ENCODE results near the gene FLNB. TPM values are rescaled to one million over a fixed set of nuclear protein-coding genes. Genes with fewer than 3 reads are reported as not detected.
A peak's percentile ranks its signal among the peaks of the same experiment; 100 is the strongest.

Gene FLNB
- total RNA-seq, 2 donors from 2014 or later = 46.1 to 56.7 TPM

DNA sequence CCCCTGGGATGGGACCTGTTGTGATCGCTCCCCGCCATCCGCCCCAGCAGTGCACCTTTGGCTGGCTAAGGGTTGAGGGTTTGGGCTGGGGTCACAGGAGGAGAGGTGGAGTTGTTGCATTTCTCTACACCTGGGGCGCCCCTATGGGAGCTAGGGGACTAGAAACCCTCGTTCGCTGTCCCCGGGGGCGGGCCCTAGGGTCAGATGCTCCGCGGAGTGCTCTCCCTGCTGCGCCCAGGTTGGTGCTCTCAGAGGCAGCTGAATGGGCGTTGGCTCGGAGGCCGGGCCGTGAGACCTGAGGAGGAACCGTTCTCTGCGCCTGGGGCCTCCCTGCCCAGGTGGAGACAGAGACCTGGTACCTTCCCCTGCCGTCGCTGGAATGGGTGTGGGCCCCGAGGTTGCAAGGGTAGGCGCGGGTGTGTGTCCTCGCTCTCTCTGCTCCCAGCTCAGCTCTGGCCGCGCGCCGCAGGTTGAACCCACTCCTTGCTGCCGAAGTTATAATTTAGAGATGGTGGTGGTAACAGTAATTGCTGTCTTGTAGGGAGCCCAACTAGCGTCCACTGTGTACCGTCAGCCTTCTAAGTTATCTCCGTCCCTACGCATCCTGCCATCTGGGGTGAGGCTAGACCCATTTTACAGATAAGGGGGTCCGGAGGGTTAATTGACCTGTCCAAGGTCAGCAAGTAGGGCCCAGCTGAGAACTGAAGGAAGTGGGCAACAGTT lies 965 bp downstream of the FLNB start:
- DNase-seq (peak; percentile 59 to 69), ATAC-seq (replicated peaks in 1 of 2) (peak; percentile 44 to 47)
- H3K4me3 Mint-ChIP-seq = peak overlapping the region; percentile 79 to 83
- peaks cover 44% of the 10 kb centered on the region for H3K4me1 Mint-ChIP-seq (ENCODE audit: low read depth)
- no peaks in the 10 kb centered on the region for H3K36me3 Mint-ChIP-seq (ENCODE audit: insufficient read depth in 2 of 2)
- H3K27ac Mint-ChIP-seq = no peak overlapping the region
- H3K9me3 Mint-ChIP-seq = no peaks in the 10 kb centered on the region
- H3K27me3 Mint-ChIP-seq (ENCODE audit: low read depth) = no peaks in the 10 kb centered on the region

DNA sequence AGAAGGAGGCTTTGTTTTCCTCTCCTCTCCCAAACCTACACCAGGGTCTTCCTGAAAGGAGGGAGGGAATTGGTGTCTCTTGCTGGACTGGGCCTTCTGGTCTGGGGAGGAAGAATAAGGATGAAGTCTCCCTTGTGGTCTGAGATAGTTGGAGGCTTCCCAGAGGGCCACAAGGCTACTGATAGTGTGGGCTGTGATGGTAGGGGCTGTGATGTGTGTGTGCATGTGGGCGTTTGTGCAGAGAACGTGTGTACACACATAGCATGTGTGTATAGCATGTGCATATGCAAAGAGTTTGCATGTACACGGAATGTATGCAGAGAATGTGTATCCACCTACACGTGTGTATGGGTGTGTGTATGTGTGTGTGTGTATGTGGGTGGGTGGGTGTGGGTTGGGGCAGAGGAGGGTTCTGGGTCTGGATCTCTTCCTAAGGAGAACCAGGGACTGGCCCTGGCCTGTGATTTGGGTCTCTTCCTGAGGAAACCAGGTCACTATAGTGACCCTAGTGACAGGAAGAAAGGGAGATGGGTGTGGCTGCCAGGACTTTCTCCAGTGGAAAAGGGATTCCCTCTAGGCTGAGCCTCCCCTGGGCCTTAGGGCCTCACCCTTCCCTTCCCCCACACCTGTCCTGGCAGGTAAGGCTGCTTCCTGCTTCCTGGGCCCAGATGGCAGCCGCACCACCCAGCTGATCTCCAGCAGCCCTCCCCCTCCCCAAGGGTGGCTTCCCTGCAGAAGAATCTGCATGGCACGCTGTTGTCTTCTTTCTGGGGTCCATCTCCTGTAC lies 1.7 kb downstream of the FLNB start:
- peak overlapping the region; percentile 79 to 83 for H3K4me3 Mint-ChIP-seq
- H3K27ac Mint-ChIP-seq = no peak overlapping the region
- DNase-seq (no peak), ATAC-seq (replicated peaks in 1 of 2) (no peak)
- H3K9me3 Mint-ChIP-seq = no peaks in the 10 kb centered on the region
- H3K4me1 Mint-ChIP-seq (ENCODE audit: low read depth) = peaks cover 44% of the 10 kb centered on the region
- no peaks in the 10 kb centered on the region for H3K27me3 Mint-ChIP-seq (ENCODE audit: low read depth)
- H3K36me3 Mint-ChIP-seq (ENCODE audit: insufficient read depth in 2 of 2) = no peaks in the 10 kb centered on the region

DNA sequence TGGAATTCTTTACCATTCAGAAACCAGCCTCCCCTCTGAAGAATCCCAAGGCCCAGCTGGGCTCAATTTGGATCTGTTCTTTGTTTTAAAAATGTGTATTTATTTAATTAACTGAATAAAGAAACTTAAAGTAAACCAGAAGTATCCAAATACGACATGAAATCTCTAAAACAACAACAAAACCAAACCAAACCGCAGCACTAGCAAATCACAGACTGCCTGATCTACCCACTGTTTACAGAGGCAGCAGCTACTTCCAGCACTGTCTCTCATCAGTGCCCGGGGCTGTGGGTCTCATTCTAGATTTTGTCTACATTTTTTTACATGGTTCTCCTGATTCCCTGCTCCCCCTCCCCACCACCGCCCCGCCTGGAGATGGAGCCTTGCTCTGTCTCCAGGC lies 2.3 kb downstream of the FLNB start:
- no peaks in the 10 kb centered on the region for H3K27me3 Mint-ChIP-seq (ENCODE audit: low read depth)
- peak overlapping the region in 1 of 2 donors; percentile 83 for H3K4me3 Mint-ChIP-seq
- no peaks in the 10 kb centered on the region for H3K36me3 Mint-ChIP-seq (ENCODE audit: insufficient read depth in 2 of 2)
- ATAC-seq (replicated peaks in 1 of 2) (no peak), DNase-seq (no peak)
- peaks cover 49% of the 10 kb centered on the region for H3K4me1 Mint-ChIP-seq (ENCODE audit: low read depth)
- no peak overlapping the region for H3K27ac Mint-ChIP-seq
- no peaks in the 10 kb centered on the region for H3K9me3 Mint-ChIP-seq

DNA sequence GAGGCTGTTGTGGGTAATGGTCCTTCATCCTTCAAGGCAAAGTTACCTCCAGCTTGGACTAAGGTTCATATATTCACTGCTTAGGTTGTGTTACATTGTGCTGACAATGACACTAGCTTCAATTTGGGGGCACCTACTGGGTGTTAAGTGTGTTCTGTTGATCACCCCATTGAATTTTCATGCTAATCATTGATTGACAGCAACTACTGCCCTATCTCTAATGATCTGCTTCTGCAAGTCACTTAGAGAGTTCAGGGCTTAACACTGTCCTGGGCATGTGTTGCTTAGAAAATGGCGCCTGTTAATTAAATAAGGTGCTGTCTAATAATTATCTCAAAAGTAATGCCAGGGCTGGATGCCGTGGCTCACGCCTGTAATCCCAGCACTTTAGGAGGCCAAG lies 3.4 kb downstream of the FLNB start:
- Mint-ChIP-seq H3K36me3 (ENCODE audit: insufficient read depth in 2 of 2) (no peaks in the 10 kb centered on the region), H3K4me3 (peak overlapping the region; percentile 72 to 83), H3K9me3 (no peaks in the 10 kb centered on the region), H3K27me3 (ENCODE audit: low read depth) (no peaks in the 10 kb centered on the region), H3K4me1 (ENCODE audit: low read depth) (peaks cover 51% of the 10 kb centered on the region), H3K27ac (no peak overlapping the region)
- ATAC-seq (replicated peaks in 1 of 2) = no peak
- DNase-seq = no peak

DNA sequence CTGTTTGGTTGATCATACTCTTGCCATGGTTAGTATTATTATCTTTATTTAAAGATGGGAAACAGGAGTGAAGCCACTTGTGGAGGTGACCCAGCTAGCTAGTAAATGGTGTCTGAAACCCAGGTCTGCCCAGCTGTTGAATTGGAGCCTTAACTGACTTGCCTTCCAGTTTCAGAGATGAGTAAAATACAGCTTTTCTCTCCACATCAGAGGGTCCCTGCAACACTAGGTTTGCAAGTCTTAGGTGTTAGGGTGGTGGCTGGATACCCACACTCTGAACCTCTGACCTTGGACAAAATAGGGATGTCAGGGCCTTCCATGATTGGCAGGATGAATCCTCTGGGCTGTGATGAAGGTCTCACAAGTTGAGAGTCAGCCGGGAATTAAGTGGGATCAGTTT lies 4.1 kb downstream of the FLNB start:
- Mint-ChIP-seq H3K4me3 (peak overlapping the region in 1 of 2 donors; percentile 19), H3K27ac (no peak overlapping the region), H3K4me1 (ENCODE audit: low read depth) (peaks cover 55% of the 10 kb centered on the region)

DNA sequence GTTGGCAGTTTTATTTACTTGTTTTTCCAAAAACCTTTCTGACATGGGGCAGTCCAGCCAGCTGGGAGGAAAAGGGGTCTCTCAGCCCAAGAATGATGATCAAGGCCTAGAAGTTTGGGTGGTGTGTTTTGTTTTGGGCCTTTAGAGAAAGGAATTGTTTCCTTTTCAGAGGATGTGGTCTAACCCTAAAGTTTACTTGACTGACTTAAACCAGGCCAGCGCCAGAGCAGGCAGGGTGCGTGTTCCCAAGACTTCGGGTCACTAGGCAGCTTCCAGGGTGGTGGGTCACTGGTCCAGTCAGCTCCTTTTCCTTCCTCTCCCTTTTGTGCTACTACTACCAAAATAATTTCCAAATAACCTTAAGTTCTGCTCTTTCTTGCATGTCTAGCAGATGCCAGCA lies 4.9 kb downstream of the FLNB start:
- no peak overlapping the region for H3K27ac Mint-ChIP-seq
- H3K4me1 Mint-ChIP-seq (ENCODE audit: low read depth) = peaks cover 60% of the 10 kb centered on the region
- H3K27me3 Mint-ChIP-seq (ENCODE audit: low read depth) = no peaks in the 10 kb centered on the region
- no peaks in the 10 kb centered on the region for H3K36me3 Mint-ChIP-seq (ENCODE audit: insufficient read depth in 2 of 2)
- no peak for ATAC-seq (replicated peaks in 1 of 2)
- H3K4me3 Mint-ChIP-seq = peak overlapping the region; percentile 16 to 19
- no peaks in the 10 kb centered on the region for H3K9me3 Mint-ChIP-seq
- DNase-seq = no peak

More for the DNA sequence above, 4.1 kb downstream of the FLNB start:
- ATAC-seq (replicated peaks in 1 of 2) (peak in 1 of 2 donors; percentile 20), DNase-seq (peak in 1 of 2 donors; percentile 27)
- Mint-ChIP-seq H3K27me3 (ENCODE audit: low read depth) (no peaks in the 10 kb centered on the region), H3K9me3 (no peaks in the 10 kb centered on the region), H3K36me3 (ENCODE audit: insufficient read depth in 2 of 2) (no peaks in the 10 kb centered on the region)

DNA sequence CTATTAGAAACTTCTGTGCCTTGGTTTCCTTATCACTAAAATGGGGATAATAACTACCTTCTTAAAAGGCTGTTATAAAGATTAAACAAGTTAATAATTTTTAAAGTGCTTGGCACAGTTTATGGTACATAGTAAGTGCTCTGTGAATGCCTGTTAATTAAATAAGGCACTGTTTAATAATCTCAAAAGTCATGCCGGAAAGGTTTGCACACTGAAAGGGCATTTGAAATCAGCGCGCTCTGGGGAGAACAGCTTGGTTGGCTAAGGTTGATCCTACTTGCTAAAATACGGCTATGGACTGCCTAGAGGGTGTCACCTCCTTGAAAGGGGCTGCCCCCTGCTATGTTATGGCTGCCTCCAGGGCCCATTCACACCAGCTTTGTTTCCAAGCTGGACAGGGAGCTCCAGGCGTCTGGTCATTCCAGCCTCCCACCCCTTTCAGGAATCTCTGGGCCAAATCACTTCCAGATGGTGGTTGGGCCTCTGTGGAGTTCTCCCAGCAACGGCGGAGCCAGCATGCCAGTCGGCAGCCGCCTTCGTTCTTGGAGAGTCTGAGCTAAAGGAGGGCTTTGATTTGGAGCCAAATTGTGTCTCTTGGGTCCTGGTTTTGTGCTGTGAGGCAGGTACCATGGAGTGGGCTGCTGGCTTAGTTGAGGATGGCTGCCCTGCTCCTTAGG lies 5.9 kb downstream of the FLNB start:
- H3K4me1 Mint-ChIP-seq (ENCODE audit: low read depth) = peaks cover 65% of the 10 kb centered on the region
- no peak overlapping the region for H3K4me3 Mint-ChIP-seq
- no peaks in the 10 kb centered on the region for H3K9me3 Mint-ChIP-seq

DNA sequence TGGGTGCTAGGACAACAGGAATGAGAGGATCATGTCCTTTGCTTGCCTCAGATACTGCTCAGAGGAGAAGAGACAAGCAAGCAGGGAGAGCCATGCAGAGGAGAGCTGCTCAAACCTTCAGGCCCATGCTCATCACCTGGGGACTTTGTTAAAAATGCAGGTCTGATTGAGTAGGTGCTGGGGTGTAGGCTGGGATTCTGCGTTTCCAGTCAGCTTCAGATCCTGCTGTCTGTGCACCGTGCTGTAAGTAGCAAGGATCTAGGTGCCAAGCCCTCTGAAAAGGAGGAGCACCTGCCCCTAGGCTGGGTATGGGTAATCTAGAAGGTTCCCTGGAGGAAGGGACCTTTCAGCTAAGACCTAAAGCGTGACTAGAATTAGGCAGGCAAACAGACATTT lies 7.3 kb downstream of the FLNB start:
- no peak overlapping the region for H3K27ac Mint-ChIP-seq
- H3K9me3 Mint-ChIP-seq = no peaks in the 10 kb centered on the region
- ATAC-seq (replicated peaks in 1 of 2) (no peak), DNase-seq (no peak)
- peaks cover 66% of the 10 kb centered on the region for H3K4me1 Mint-ChIP-seq (ENCODE audit: low read depth)
- no peaks in the 10 kb centered on the region for H3K27me3 Mint-ChIP-seq (ENCODE audit: low read depth)
- H3K4me3 Mint-ChIP-seq = no peak overlapping the region
- no peaks in the 10 kb centered on the region for H3K36me3 Mint-ChIP-seq (ENCODE audit: insufficient read depth in 2 of 2)

More for the DNA sequence above, 5.9 kb downstream of the FLNB start:
- ATAC-seq (replicated peaks in 1 of 2) = no peak
- Mint-ChIP-seq H3K27me3 (ENCODE audit: low read depth) (no peaks in the 10 kb centered on the region), H3K36me3 (ENCODE audit: insufficient read depth in 2 of 2) (no peaks in the 10 kb centered on the region), H3K27ac (no peak overlapping the region)
- DNase-seq = no peak

DNA sequence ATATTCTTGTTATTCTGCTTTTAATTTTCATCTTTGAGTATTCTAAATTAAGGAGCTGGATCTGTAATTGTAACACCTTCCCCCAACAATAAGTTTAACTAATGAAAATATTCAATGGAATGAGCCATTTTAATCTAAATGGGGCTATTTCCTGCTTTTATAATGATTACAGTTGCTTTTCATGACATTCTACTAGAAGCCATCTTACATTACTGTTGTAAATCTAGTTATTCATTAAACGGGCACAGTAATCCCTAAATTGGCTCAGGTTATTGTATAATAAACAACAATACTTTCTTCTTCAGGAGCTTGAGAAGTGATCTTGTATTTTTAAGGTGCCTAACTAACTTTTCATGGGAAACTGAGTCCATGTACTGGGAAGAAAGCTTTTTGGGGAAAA lies 8.5 kb downstream of the FLNB start:
- H3K9me3 Mint-ChIP-seq = no peaks in the 10 kb centered on the region
- no peak overlapping the region for H3K27ac Mint-ChIP-seq
- DNase-seq (no peak), ATAC-seq (replicated peaks in 1 of 2) (no peak)
- H3K4me1 Mint-ChIP-seq (ENCODE audit: low read depth) = peaks cover 63% of the 10 kb centered on the region
- H3K36me3 Mint-ChIP-seq (ENCODE audit: insufficient read depth in 2 of 2) = no peaks in the 10 kb centered on the region
- H3K27me3 Mint-ChIP-seq (ENCODE audit: low read depth) = no peaks in the 10 kb centered on the region
- H3K4me3 Mint-ChIP-seq = no peak overlapping the region

DNA sequence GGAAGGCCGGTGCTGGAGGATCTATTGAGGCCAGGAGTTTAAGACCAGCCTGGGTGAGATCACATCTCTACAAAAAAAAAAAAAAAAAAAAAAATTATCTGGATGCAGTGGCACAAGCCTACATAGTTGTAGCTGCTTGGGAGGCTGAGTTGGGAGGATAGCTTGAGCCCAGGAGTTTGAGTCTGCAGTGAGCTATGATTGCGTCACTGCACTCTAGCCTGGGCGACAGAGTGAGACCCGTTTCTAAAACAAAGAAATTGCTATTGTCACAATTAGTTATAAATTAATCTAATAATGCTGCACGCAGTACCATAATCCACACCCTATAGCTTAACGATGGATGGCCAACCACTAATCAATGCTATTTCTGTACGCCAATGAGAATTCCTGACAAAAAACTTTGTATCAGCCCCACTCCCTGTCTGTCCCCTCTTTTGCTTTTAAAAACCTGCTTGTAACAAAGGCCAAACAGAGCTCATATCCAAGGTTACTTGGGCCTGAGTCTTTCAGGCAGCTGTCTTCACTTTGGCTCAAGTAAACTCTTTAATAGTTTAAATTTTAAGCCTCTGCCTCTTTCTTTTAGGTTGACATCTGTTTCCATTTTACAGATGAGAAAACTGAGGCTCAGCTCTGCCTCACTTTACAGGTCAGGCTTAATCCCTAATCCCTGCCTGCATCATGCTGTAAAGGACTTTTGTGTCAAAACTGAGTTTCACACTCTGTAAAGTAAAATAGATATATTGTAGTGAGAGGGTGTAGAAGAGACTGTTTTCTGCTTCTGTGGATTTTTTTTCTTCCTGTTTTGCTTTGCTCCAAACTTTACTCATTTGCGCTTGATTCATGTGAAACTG lies 10.9 kb downstream of the FLNB start:
- Mint-ChIP-seq H3K4me3 (peak overlapping the region; percentile 42 to 60), H3K4me1 (ENCODE audit: low read depth) (peaks cover 65% of the 10 kb centered on the region), H3K27me3 (ENCODE audit: low read depth) (no peaks in the 10 kb centered on the region), H3K27ac (peak overlapping the region; percentile 54), H3K36me3 (ENCODE audit: insufficient read depth in 2 of 2) (no peaks in the 10 kb centered on the region), H3K9me3 (no peaks in the 10 kb centered on the region)
- ATAC-seq (replicated peaks in 1 of 2) = peak in 1 of 2 donors; percentile 19
- DNase-seq = no peak

DNA sequence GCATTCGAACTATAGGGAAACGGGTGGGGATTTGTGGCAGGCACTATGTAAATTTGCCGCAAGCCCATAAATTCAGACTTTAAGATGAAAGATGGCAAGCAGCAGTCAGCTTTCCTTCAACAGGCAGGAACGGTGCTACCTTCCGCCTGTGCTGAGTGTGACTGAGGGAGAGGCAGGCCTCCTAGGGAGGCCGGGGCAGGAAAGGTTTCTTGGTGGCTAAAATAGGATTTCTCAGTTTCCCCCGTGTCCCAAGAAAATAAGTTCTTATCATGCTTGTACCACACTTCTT lies 12.5 kb downstream of the FLNB start:
- DNase-seq (no peak), ATAC-seq (replicated peaks in 1 of 2) (no peak)
- Mint-ChIP-seq H3K27ac (peak overlapping the region; percentile 54), H3K9me3 (no peaks in the 10 kb centered on the region), H3K27me3 (ENCODE audit: low read depth) (no peaks in the 10 kb centered on the region), H3K4me1 (ENCODE audit: low read depth) (peaks cover 69% of the 10 kb centered on the region), H3K36me3 (ENCODE audit: insufficient read depth in 2 of 2) (no peaks in the 10 kb centered on the region), H3K4me3 (no peak overlapping the region)

DNA sequence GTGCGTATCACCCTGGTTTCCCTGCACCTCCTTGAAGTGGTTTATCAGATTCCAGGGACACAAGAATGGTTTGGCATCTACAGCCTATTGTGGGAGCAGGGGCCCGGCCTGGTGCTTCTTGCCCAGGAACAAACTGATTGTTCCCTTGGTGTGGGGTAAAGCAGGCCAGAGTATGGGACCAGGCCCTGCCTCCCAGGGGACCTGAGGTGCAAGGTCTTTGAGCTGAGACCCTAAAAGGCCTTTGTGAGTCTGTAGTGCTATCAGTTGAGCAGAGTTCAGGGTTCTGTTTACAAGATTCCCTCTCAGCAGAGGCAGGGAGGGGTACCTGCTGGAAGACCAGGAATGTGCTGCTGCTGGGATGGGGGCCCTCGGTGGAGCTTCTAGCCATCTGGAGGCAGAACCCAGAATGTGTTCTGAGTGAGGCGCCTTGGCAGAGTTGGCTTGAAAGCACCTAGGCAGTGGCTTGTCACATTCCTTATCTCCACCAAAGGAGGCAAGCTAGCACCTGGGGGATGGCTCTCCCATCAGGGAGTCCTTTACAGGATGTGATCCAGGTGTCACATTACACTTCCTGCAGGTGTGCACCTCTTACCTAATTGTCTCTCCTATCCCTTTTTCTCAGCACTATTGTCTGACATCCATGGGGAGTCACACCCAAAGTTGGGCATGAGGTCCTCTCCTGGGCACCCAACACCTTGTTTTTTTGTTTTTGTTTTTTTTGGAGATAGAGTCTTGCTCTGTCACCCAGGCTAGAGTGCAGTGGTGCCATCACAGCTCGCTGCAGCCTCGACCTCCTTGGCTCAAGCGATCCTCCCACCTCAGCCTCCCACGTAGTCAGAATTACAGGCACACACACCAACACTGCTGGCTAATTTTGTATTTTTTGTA lies 13.1 kb downstream of the FLNB start:
- Mint-ChIP-seq H3K4me1 (ENCODE audit: low read depth) (peaks cover 75% of the 10 kb centered on the region), H3K27me3 (ENCODE audit: low read depth) (no peaks in the 10 kb centered on the region), H3K36me3 (ENCODE audit: insufficient read depth in 2 of 2) (no peaks in the 10 kb centered on the region), H3K9me3 (no peaks in the 10 kb centered on the region), H3K27ac (no peak overlapping the region), H3K4me3 (no peak overlapping the region)
- ATAC-seq (replicated peaks in 1 of 2) = no peak
- DNase-seq = no peak
